ENCODE results near the gene EIF1AX.
"Not testable (repeated sequence)": the region's sequence is repeated elsewhere in the genome, so short reads cannot be mapped to it uniquely, and the experiment has no call there.

Gene EIF1AX

GRCh38 chrX:20173856-20174255 is 32.2 kb upstream of the EIF1AX start:
- ATAC-seq (ENCODE audit: low read depth) (no peak), DNase-seq (ENCODE audit: low spot score) (no peak)
- Histone ChIP-seq H3K9me3 (ENCODE audit: severe bottlenecking) (no peaks in the 10 kb centered on the region), H3K36me3 (ENCODE audit: low read depth) (peaks cover 34% of the 10 kb centered on the region), H3K4me3 (ENCODE audit: severe bottlenecking) (no peak overlapping the region), H3K4me1 (ENCODE audit: insufficient read depth, poor library complexity, severe bottlenecking) (no peaks in the 10 kb centered on the region), H3K27me3 (ENCODE audit: insufficient read depth, poor library complexity, severe bottlenecking) (no peaks in the 10 kb centered on the region), H3K27ac (ENCODE audit: poor library complexity, severe bottlenecking) (no peak overlapping the region)
- no peak for TF ChIP-seq CTCF (IDR thresholded peaks at IDR 0.05; ENCODE audit: poor library complexity, severe bottlenecking)

GRCh38 chrX:20173313-20173712 is 31.7 kb upstream of the EIF1AX start:
- Histone ChIP-seq H3K36me3 (ENCODE audit: low read depth) (peaks cover 36% of the 10 kb centered on the region), H3K27me3 (ENCODE audit: insufficient read depth, poor library complexity, severe bottlenecking) (no peaks in the 10 kb centered on the region), H3K27ac (ENCODE audit: poor library complexity, severe bottlenecking) (no peak overlapping the region), H3K4me3 (ENCODE audit: severe bottlenecking) (no peak overlapping the region), H3K4me1 (ENCODE audit: insufficient read depth, poor library complexity, severe bottlenecking) (no peaks in the 10 kb centered on the region), H3K9me3 (ENCODE audit: severe bottlenecking) (no peaks in the 10 kb centered on the region)
- no peak for TF ChIP-seq CTCF (IDR thresholded peaks at IDR 0.05; ENCODE audit: poor library complexity, severe bottlenecking)
- DNase-seq (ENCODE audit: low spot score) (no peak), ATAC-seq (ENCODE audit: low read depth) (no peak)

- Histone ChIP-seq H3K4me1 (ENCODE audit: insufficient read depth, poor library complexity, severe bottlenecking) (no peaks in the 10 kb centered on the region), H3K36me3 (ENCODE audit: low read depth) (peaks cover 36% of the 10 kb centered on the region), H3K27ac (ENCODE audit: poor library complexity, severe bottlenecking) (no peak overlapping the region), H3K9me3 (ENCODE audit: severe bottlenecking) (no peaks in the 10 kb centered on the region), H3K4me3 (ENCODE audit: severe bottlenecking) (no peak overlapping the region), H3K27me3 (ENCODE audit: insufficient read depth, poor library complexity, severe bottlenecking) (no peaks in the 10 kb centered on the region)
- DNase-seq (ENCODE audit: low spot score) (no peak), ATAC-seq (ENCODE audit: low read depth) (no peak)
- TF ChIP-seq CTCF (IDR thresholded peaks at IDR 0.05; ENCODE audit: poor library complexity, severe bottlenecking): no peak
Observed at GRCh38 chrX:20171887-20172286, 30.2 kb upstream of the EIF1AX start.

GRCh38 chrX:20162516-20162915 is 20.9 kb upstream of the EIF1AX start:
- not testable (repeated sequence) for H3K9me3 ChIP-seq (ENCODE audit: severe bottlenecking); H3K36me3 ChIP-seq (ENCODE audit: low read depth); H3K4me3 ChIP-seq (ENCODE audit: severe bottlenecking); DNase-seq (ENCODE audit: low spot score); H3K27ac ChIP-seq (ENCODE audit: poor library complexity, severe bottlenecking); H3K27me3 ChIP-seq (ENCODE audit: insufficient read depth, poor library complexity, severe bottlenecking); ATAC-seq (ENCODE audit: low read depth); H3K4me1 ChIP-seq (ENCODE audit: insufficient read depth, poor library complexity, severe bottlenecking)

GRCh38 chrX:20159797-20160385 is 18.3 kb upstream of the EIF1AX start:
- peaks cover 7% of the 10 kb centered on the region; the same call in 1 of the 2 replicates for H3K36me3 ChIP-seq (ENCODE audit: low read depth)
- no peak overlapping the region for H3K4me3 ChIP-seq (ENCODE audit: severe bottlenecking)
- no peak for ATAC-seq (ENCODE audit: low read depth)
- H3K27me3 ChIP-seq (ENCODE audit: insufficient read depth, poor library complexity, severe bottlenecking): no peaks in the 10 kb centered on the region
- no peaks in the 10 kb centered on the region for H3K4me1 ChIP-seq (ENCODE audit: insufficient read depth, poor library complexity, severe bottlenecking)
- H3K9me3 ChIP-seq (ENCODE audit: severe bottlenecking): no peaks in the 10 kb centered on the region
- no peak for TF ChIP-seq CTCF (IDR thresholded peaks at IDR 0.05; ENCODE audit: poor library complexity, severe bottlenecking)
- no peak for DNase-seq (ENCODE audit: low spot score)
- H3K27ac ChIP-seq (ENCODE audit: poor library complexity, severe bottlenecking): no peak overlapping the region

Data from RWPE2 (cell line).